ENCODE results near the gene WNT9B. TPM values are rescaled to one million over a fixed set of nuclear protein-coding genes. Genes with fewer than 3 reads are reported as not detected.

The WNT9B gene
- total and polyA plus RNA-seq, 8 donors, result 0.12 to 0.32 (median 0.28) TPM; not detected in 3

DNA sequence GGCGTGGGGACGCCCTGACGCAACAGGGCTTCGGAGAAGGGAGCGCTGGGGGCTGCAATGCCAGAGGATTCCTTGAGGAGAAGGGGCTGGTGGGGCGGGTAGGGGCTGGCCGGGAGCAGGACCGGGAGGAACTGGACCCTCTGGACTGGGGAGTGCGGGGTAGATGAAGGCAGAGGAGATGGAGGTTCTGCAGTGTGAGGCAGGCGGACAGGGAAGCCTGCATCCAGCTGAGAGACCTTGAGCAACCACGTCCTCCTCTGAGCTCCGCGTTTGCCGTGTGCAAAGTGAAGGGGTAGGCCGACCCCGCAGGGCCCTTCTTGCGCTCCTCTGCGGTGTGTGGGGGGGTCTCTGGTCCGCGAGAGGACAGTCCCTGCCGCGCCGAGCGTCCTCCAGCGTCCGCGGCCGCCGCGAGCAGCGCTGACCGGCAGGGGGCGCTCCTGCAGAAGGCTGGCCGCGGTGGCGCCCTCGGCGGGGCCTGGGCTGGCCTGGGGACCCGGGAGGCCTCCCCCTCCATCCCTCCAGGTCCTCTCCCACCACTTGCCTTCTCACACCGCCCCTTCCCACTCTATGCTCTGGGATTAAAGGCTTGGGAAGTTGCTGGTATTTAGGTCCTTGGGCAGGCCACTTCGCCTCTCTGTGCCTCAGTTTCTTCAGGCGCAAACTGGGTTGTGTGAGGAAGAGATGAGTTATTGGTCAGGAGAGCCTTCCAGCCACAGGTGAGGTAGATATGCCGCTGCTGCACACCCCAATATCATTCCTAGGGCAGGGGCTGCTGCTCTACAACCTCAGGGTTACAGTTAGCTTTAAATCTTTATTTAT is 9.6 kb upstream of the WNT9B start:
- peak in 3 of 6 donors; percentile 42 to 85 (median 56) for DNase-seq
- H3K27me3 ChIP-seq, result peaks cover 0 to 5% (median 0%) of the 10 kb centered on the region in 4 donors
- WGBS, 2 donors, result 14% methylated on average over 39 to 42 of the region's 43 CpGs
- no peak overlapping the region for H3K4me3 ChIP-seq
- H3K27ac ChIP-seq, result no peak overlapping the region
- ATAC-seq, result peak; percentile 79 to 93 (median 88)
- H3K36me3 ChIP-seq, result no peaks in the 10 kb centered on the region
- TF ChIP-seq, protein P1, sequence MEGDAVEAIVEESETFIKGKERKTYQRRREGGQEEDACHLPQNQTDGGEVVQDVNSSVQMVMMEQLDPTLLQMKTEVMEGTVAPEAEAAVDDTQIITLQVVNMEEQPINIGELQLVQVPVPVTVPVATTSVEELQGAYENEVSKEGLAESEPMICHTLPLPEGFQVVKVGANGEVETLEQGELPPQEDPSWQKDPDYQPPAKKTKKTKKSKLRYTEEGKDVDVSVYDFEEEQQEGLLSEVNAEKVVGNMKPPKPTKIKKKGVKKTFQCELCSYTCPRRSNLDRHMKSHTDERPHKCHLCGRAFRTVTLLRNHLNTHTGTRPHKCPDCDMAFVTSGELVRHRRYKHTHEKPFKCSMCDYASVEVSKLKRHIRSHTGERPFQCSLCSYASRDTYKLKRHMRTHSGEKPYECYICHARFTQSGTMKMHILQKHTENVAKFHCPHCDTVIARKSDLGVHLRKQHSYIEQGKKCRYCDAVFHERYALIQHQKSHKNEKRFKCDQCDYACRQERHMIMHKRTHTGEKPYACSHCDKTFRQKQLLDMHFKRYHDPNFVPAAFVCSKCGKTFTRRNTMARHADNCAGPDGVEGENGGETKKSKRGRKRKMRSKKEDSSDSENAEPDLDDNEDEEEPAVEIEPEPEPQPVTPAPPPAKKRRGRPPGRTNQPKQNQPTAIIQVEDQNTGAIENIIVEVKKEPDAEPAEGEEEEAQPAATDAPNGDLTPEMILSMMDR (IDR thresholded peaks at IDR 0.05), result peak; percentile 74 to 88 (median 80)
- intact Hi-C loops (cut with DNase I), result loop anchor here in 2 of 3 donors (10.0 kb wide), 2 partner anchors 57 to 153 kb away; no protein-coding TSS in a partner anchor
- H3K4me1 ChIP-seq, result no peaks in the 10 kb centered on the region
- FAIRE-seq, result no peak
- H3K9me3 ChIP-seq, result no peaks in the 10 kb centered on the region

DNA sequence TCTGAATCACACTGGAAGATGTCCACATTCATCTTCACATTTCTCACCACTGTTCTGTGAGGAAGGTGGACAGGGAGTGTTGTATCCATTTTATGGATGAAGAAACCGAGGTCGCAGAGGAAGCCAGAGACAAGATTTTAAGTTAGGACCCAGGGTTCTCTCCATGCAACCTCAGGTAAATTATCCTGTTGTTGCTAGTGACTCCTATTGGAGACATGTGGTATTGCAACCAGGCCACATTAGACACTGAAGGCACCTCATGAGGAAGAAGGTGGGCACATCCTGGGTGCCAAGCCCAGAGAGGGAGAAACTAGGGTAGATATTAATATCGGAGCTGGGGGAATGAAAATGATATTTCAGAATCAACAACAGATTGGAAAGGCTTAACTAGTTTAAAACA is 8.5 kb upstream of the WNT9B start:
- Histone ChIP-seq H3K27me3 (peaks cover 0 to 5% (median 0%) of the 10 kb centered on the region in 4 donors), H3K36me3 (no peaks in the 10 kb centered on the region), H3K9me3 (no peaks in the 10 kb centered on the region), H3K4me1 (no peaks in the 10 kb centered on the region), H3K27ac (no peak overlapping the region), H3K4me3 (no peak overlapping the region)
- DNase-seq (no peak), FAIRE-seq (no peak), ATAC-seq (no peak)
- WGBS, 2 donors, result 85 to 90% methylated on average over 3 of the region's 3 CpGs
- intact Hi-C loops (cut with DNase I), result loop anchor here in 2 of 3 donors (10.0 kb wide), 2 partner anchors 58 to 152 kb away; no protein-coding TSS in a partner anchor
- TF ChIP-seq, protein P1 (IDR thresholded peaks at IDR 0.05), result peak in 2 of 4 donors; percentile 12 to 38

DNA sequence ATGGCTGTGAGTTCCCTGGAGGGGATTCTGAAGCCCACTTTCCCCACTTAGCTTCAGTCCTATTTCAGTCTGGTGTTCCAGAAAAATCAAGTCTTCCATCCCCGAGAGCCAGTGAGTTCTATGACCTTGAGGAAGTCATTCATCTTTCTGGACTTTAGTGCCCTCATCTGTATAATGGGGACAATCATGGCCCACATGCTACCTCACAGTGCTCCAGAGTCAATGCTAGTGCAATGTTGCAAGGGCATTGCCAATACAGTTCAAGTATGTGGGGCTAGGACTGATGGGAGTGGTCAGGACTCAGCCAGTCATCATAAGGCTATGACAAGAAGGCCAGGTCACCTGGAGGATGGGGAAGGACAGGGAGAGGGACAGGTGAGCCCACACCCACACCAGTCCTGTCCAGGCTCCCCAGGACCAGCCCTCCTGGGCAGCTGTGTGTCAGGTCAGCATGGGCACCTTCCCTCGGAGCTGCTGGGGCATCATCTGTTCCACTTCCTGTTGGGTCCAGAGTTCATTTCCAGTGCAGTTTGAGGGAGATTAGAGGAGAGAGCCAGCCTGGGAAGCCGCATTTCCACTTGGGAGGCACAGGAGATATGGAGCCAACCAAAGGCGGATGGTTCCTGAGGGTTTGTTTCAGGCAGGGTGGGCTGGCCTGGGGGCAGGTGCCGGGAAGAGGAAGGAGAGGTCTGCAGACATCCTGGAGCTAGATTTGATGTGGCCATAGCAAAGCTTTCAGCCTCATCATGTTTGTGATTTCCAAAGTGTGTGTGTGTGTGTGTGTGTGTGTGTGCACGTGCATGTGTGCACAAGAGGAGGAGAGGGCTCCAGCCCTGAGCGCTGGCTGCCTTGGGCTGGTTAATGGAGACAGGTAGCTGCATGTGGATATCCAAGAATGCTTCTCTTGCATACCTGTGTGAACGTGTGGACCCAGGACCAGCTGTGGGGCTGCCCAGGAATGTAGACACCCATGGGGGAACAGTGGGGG is 3.9 kb upstream of the WNT9B start:
- Histone ChIP-seq H3K4me3 (no peak overlapping the region), H3K27me3 (no peaks in the 10 kb centered on the region), H3K4me1 (no peaks in the 10 kb centered on the region), H3K9me3 (no peaks in the 10 kb centered on the region), H3K27ac (no peak overlapping the region), H3K36me3 (no peaks in the 10 kb centered on the region)
- no peak for FAIRE-seq
- intact Hi-C loops (cut with DNase I), result loop anchor here in 2 of 3 donors (5.0 to 10.0 kb wide), 3 partner anchors 63 to 147 kb away; no protein-coding TSS in a partner anchor
- no peak for ATAC-seq
- no peak for DNase-seq
- WGBS, 2 donors, result 52 to 54% methylated on average over 8 of the region's 8 CpGs
- TF ChIP-seq, protein P1 (IDR thresholded peaks at IDR 0.05), result no peak

DNA sequence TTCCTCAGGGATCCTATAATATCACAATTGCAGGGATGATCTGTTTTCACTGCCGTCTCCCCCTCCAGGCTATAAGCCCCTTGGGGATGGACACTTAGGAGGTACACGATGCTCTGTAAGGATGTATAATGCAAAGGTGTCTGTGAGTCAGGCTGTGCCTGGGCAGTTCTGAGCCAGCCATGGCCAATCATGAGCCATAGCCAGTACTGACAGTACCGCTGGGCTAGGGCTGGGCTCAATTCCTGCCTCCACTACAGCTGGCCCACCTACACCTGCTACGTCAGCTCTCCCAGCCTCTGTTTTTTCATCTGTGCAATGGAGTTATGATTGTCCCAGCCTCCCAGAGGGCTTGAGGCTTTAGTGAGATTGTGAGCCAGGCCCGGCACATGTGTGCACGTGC is 2.8 kb upstream of the WNT9B start:
- H3K36me3 ChIP-seq, result no peaks in the 10 kb centered on the region
- FAIRE-seq, result no peak
- intact Hi-C loops (cut with DNase I), result loop anchor here in 2 of 3 donors (5.0 to 10.0 kb wide), 3 partner anchors 64 to 146 kb away; no protein-coding TSS in a partner anchor
- no peak overlapping the region for H3K27ac ChIP-seq
- H3K4me1 ChIP-seq, result no peaks in the 10 kb centered on the region
- no peaks in the 10 kb centered on the region for H3K27me3 ChIP-seq
- 84 to 89% methylated on average over 6 of the region's 6 CpGs for WGBS, 2 donors
- TF ChIP-seq, protein P1 (IDR thresholded peaks at IDR 0.05), result no peak
- H3K4me3 ChIP-seq, result no peak overlapping the region
- no peak for DNase-seq
- no peaks in the 10 kb centered on the region for H3K9me3 ChIP-seq
- no peak for ATAC-seq
